SIG-M5 (cell line): ENCODE data around the gene UBR4.
"Not testable (repeated sequence)": the region's sequence is repeated elsewhere in the genome, so short reads cannot be mapped to it uniquely, and the experiment has no call there.

Experiments
- DNase-seq: peaks from one replicate; lab custom pipeline; 2025; lab: John Stamatoyannopoulos, UW

Gene UBR4

DNA sequence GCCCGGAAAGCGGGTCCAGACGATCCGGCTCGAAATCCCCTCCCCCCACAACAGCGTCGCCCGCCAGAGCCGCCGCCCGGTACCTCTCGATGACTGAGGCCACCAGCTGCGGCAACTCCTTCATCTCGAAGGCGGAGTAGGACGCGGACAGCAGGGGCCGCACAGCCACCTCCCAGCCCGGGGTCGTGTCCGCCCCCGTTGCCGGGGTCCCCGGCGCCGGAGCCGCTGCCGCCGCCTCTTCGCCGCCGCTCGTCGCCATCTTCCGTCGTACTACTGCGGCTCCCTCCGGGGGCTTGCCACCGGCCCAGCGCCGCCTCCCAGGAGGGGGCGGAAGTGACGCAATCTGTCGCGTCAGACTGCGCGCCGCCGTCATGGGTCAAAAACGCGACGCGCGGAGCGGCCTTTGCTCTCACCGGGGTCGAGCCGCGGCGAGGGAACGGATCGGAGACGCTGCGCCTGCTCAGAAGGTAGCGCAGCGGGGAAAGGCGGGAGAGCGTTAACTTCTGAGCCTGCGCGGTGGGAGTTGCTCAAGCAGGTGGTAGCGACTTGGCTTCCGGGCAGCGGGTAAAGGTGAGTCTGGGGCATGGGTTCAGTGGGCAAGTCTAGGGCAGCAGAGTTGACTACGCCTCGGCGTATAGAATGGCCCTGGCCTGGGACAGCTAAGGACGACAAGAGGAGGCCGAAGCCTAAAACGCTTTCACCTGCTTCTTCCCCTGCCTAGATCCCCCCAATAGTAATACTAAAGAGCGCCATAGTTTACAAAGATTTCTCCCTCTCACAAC is at the start of gene UBR4:
UBR4 (minus strand) TSS at position 277 of the 782 bp plus-strand sequence; CDS start at position 259, 18 bp downstream.
- DNase-seq, result peak; percentile 43

- no peak for DNase-seq
Measured at GRCh38 chr1:19258353-19258752, 48.3 kb upstream of the UBR4 start.

GRCh38 chr1:19257178-19257914 is 47.3 kb upstream of the UBR4 start:
- DNase-seq, result no peak

DNA sequence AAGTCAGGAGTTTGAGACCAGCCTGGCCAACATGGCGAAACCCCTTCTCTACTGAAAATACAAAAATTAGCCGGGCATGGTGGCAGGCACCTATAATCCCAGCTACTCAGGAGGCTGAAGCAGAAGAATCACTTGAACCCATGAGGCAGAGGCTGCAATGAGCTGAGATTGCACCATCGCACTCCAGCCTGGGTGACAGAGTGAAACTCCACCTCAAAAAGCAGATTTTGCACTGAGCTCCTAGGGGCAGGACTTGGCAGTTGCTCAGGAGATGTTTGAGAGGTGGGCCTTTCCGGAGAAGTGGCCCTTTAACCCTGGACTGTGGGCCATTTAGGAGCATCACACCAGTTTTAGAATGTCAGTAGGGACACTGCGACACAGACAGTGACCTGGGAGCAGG is 46.2 kb upstream of the UBR4 start:
- not testable (repeated sequence) for DNase-seq

DNA sequence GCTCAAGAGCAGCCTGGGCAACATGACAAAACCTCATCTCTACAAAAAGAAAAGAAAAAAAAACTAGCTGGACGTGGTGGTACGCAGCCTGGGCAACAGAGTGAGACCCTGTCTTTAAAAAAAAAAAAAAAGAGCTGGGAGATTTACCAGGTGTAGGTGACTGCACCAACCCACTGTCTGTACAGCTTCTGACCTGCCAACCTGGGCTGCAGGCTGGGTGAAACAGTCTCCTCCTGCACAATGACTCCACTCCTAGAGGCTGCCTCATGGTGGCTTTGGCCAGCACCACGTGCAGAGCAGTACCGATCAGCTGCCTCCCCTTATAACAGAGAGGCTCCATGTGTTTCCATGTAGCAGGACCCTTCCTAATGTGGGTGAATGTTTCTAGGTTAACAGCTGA is 45.2 kb upstream of the UBR4 start:
- DNase-seq, result no peak

DNA sequence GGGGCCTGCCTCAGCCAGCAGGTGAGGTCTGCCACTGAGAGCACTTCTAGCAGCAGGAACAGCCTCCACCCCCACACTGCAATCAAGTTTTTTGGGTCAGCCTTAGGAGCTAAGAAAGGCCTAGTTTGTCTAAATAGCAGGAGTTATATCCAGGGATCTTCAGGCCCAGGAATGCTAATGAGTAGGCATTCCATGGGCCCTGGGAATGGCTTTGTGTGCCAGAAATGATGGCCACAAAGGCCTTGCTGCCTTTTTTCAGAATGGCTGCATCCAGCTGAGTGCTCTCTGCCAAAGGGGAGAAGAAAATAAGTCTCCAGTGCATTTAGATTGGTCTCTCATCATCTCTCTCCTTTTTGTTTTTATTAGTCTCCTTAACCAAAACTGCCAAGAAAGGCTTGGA is 44.4 kb upstream of the UBR4 start:
- DNase-seq, result no peak

DNA sequence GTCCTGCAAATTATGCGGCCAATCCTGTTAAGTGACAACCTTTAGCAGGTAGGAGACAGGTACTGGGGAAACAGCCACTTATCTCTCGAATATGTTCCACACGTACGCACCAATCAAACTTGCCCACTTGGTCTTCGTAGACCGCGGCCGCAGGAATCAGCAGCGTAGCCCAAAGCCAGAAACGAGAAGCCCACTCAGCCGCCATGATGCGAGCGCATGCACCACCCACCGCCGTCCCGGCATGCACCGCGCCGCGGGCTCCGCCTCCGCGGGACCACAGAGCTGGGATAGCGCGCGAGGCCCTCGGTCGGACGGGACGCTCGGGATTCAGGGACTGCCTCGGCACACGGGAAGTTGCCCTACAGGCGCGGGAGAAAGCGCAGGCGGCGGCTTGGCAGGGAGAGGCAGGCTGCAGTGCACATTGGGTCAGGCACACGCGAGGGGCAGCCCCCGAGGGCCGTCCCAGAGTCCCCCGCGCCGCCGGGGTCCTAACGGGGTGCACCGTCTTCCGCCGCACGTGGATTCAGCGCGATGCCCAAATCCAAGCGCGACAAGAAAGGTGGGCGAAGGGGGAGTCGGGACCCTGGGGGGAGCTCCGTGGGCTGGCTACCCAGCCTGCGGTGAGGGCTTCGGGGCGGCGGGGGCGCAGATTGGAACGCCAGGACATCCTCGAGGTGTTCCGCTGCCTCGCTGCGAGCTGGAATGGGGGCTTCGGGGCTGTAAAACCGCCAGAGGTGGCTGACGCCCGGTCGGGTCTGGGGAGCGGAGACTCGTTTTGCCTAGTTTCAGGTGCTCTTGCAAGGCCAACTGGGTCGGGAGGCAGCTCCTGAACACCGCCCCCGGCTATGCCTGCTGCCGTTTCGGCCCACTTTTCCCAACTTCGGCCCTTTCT is 41.5 kb upstream of the UBR4 start, which contains the start of the genes EMC1 and MRTO4:
EMC1 (minus strand) TSS at position 220 of the 892 bp plus-strand sequence; CDS start at position 205, 15 bp downstream.
MRTO4 (plus strand) TSS at position 501 of the 892 bp plus-strand sequence; CDS start at position 532, 31 bp downstream.
- no peak for DNase-seq

GRCh38 chr1:19250629-19251304 is 40.7 kb upstream of the UBR4 start:
- no peak for DNase-seq

DNA sequence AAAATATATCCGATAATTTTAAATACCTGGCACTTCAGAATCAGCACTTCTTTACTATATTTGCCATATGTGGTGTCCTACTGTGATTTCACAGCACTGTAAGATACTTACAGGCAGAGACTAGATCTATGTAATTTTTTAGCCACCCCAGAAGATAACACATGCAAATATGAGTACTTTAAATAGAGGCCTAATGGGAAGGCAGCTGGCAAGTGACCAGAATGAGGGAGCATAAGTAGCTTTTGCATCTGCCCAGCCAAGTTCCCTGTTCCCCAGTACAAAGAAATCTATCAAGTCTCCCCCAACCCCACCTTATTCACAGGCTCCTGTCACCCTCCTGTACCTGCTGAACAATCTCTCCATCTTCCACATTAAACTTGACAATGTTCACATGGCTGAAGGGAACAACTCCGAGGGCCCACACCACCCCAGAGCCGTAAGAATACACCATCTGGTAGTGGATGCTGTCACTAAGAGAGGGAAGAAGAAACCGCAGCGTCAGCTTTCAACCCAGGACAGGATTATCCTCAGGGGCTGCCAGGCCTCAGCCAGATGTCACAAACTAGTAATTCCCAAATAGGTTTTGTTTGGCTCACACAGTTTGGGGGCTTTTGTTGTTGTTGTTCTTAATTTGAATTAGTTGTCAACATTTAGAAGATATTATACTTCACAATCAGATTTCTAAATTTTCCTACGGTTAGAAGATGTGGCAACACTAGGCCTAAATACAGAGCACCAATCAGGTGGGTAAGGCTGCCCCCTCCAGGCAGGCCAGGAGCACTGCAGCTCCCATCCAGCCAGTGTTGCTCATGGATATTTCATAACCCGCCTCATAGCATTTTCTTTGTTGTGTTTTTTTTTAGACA is 30.8 kb upstream of the UBR4 start:
- DNase-seq, result no peak

GRCh38 chr1:19239876-19240275 is 29.8 kb upstream of the UBR4 start:
- DNase-seq, result no peak

- no peak for DNase-seq
Measured at GRCh38 chr1:19234224-19234623, 24.2 kb upstream of the UBR4 start.

- DNase-seq, result no peak
Measured at GRCh38 chr1:19232524-19232846, 22.4 kb upstream of the UBR4 start.

DNA sequence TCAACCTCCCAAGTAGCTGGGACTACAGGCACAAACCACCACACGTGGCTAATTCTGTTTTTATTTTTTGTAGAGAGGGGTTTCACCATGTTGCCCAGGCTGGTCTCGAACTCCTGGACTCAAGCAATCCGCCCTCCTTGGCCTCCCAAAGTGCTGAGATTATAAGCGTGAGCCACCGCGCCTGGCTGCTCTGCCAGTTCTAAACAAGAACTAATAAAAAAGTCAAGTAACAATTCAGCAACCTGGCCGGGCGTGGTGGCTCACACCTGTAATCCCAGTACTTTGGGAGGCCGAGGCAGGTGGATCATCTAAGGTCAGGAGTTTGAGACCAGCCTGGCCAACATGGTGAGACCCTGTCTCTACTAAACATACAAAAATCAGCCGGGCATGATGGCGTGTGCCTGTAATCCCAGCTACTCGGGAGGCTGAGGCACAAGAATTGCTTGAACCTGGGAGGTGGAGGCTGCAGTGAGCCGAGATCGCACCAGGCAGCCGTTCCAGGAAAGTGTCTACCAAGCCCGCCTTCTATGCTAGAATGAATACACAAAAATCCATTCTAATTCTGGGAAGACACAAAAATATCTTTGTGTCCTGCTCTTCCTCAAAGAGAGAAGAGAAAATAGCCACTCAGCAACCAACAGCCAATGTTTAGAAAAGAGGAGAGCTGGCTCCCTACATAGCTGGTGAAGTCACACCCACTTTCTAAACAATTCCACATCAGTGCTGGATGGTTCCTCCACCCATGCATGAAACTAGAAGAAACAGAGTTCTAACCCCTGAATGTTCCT is 21.9 kb upstream of the UBR4 start:
- DNase-seq, result not testable (repeated sequence)

GRCh38 chr1:19229828-19230325 is 19.8 kb upstream of the UBR4 start:
- no peak for DNase-seq

- DNase-seq, result no peak
Measured at GRCh38 chr1:19229229-19229628, 19.2 kb upstream of the UBR4 start.

- DNase-seq, result no peak
Measured at GRCh38 chr1:19222979-19223824, 13.1 kb upstream of the UBR4 start.

- no peak for DNase-seq
Measured at GRCh38 chr1:19222573-19222972, 12.5 kb upstream of the UBR4 start.

DNA sequence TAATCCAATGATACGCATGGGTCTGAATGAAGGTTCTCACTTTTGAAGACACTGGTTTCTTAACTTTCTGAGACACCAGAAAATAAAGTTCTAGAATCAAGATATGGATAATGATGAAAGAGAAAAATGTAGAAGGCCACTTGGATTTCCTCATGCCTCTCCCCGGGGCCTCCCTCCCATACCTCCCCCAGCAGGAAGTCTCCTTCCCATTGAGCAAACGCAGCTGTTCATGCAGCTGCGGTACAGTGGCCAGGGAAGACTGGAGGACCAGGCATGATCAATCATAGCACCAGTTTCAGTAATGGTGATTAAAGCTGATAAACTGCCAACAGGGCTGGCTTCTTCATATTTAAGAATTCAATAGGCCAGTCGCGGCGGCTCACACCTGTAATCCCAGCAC is 10.9 kb upstream of the UBR4 start:
- no peak for DNase-seq
